Stimulated activated CD8-positive, alpha-beta memory T cell treated with anti-CD3 and anti-CD28 coated beads, Interleukin-2, amount 100 ng/mL, for 48 hours (primary cell): ENCODE measurements around the gene RND1.
"Not testable (repeated sequence)": the region's sequence is repeated elsewhere in the genome, so short reads cannot be mapped to it uniquely, and the experiment has no call there.

Source experiments
- DNase-seq, 2 donors: peaks; one replicate each; pipeline ENCODE4 v3.0.0-alpha.2; 2020; ENCODE audit warnings: low read depth in 2 of 2

RND1 gene

GRCh38 chr12:48868451-48868850 is 2.8 kb upstream of the RND1 start:
- no peak for DNase-seq

GRCh38 chr12:48866052-48866711 is 512 bp upstream of the RND1 start:
- no peak for DNase-seq

GRCh38 chr12:48863291-48863690 is 2.4 kb downstream of the RND1 start:
- no peak for DNase-seq

- DNase-seq = no peak
Observed at GRCh38 chr12:48862760-48863159, 2.9 kb downstream of the RND1 start.

GRCh38 chr12:48861111-48861510 is 4.6 kb downstream of the RND1 start:
- no peak for DNase-seq

GRCh38 chr12:48860236-48860635 is 5.4 kb downstream of the RND1 start:
- DNase-seq = not testable (repeated sequence)

- no peak for DNase-seq
Observed at GRCh38 chr12:48859607-48860006, 6.1 kb downstream of the RND1 start.

- DNase-seq = no peak
Observed at GRCh38 chr12:48858043-48858442, 7.6 kb downstream of the RND1 start.

- no peak for DNase-seq
Observed at GRCh38 chr12:48857278-48857994, 8.2 kb downstream of the RND1 start.

GRCh38 chr12:48856379-48856778 is 9.3 kb downstream of the RND1 start:
- DNase-seq = no peak

- not testable (repeated sequence) for DNase-seq
Observed at GRCh38 chr12:48854932-48855331, 10.7 kb downstream of the RND1 start.

- no peak for DNase-seq
Observed at GRCh38 chr12:48854488-48854887, 11.2 kb downstream of the RND1 start.

GRCh38 chr12:48852734-48853688 is 12.7 kb downstream of the RND1 start:
- peak; percentile 64 to 77 for DNase-seq

- DNase-seq = peak; percentile 86
Observed at GRCh38 chr12:48851883-48852733, 13.6 kb downstream of the RND1 start, which contains the start of gene DDX23. Gene DDX23, minus strand, starts transcription at chr12:48852163. Its CDS starts 6,381 bp downstream, at chr12:48845782.

- DNase-seq = not testable (repeated sequence)
Observed at GRCh38 chr12:48842021-48842420, 23.6 kb downstream of the RND1 start.

GRCh38 chr12:48838048-48838447 is 27.6 kb downstream of the RND1 start:
- DNase-seq = no peak

GRCh38 chr12:48832321-48833060 is 33.2 kb downstream of the RND1 start:
- DNase-seq = no peak

GRCh38 chr12:48831257-48831656 is 34.4 kb downstream of the RND1 start:
- no peak for DNase-seq

- DNase-seq = no peak
Observed at GRCh38 chr12:48828841-48829575, 36.7 kb downstream of the RND1 start.

- DNase-seq = no peak
Observed at GRCh38 chr12:48828293-48828692, 37.4 kb downstream of the RND1 start.
